HepG2 (cell line): ENCODE results near the gene LINC00237. TPM values are rescaled to one million over a fixed set of nuclear protein-coding genes. Genes with fewer than 3 reads are reported as not detected.

Source experiments
- ATAC-seq: fragments of 200-7000 bp; cut with Tn5 transposase; 3 replicates; pipeline ENCODE4 v1.9.1; 2020; ENCODE audit warnings: mild to moderate bottlenecking, moderate library complexity
- BruUV-seq: library from RNA; stranded (reverse); fragments of 400-500 nt; replicated peaks from 2 replicates; lab custom pipeline; 2021; lab: Mats Ljungman, UMichigan
- CTCF ChIA-PET: fragments of 300-600 bp; formaldehyde crosslinking; extraction: SDS; loops from one replicate; lab custom pipeline; 2021; ENCODE audit warnings: low total read pairs, inconsistent platforms, low intra/inter-chr PET ratio; lab: Yijun Ruan, JAX
- POLR2A ChIA-PET: fragments of 350-600 bp; sonication (Branson Sonifier 250); formaldehyde crosslinking; loops from one replicate; lab custom pipeline; 2020; ENCODE audit warnings: antibody characterized with exemption, inconsistent platforms; lab: Yijun Ruan, JAX
- DNase-seq: peaks from one replicate; pipeline ENCODE4 v3.0.0-alpha.2; 2015; ENCODE audit warnings: low spot score
- FAIRE-seq: peaks from 3 replicates; lab custom pipeline; 2011; peaks lifted over from hg19 to GRCh38; lab: Jason Lieb, UNC
- H2AFZ ChIP-seq: one replicate; pipeline ENCODE4 v1.6.1; 2011; ENCODE audit warnings: low read length, inconsistent platforms
- H3K27ac ChIP-seq: fragments of 300-600 bp; 3 replicates; pipeline ENCODE4 v1.8.0; 2011; ENCODE audit warnings: mixed run types, mild to moderate bottlenecking, mixed read lengths, low read length, inconsistent platforms; ENCODE audit not compliant: insufficient read depth; ENCODE audit errors: extremely low read length
- H3K27me3 ChIP-seq, 2 experiments: fragments of 200-600 bp in 1 of 2; 2 replicates in 1 of 2; 3 replicates in 1 of 2; pipeline versions ENCODE4 v1.6.0 to v1.8.0; 2011; ENCODE audit warnings: low read length in 2 of 2, mild to moderate bottlenecking in 2 of 2, moderate library complexity in 2 of 2, inconsistent platforms in 1 of 2; ENCODE audit not compliant: insufficient read depth in 2 of 2, control insufficient read depth in 1 of 2
- H3K36me3 ChIP-seq, 2 experiments: fragments of 200-600 bp in 1 of 2; replicated peaks in 1 of 2; 2 replicates in 1 of 2; 3 replicates in 1 of 2; pipeline versions ENCODE4 v1.5.1 to v1.8.0; 2011; ENCODE audit warnings: low read length in 2 of 2, inconsistent platforms in 1 of 2; ENCODE audit not compliant: insufficient read depth in 2 of 2, control insufficient read depth in 1 of 2
- H3K4me1 ChIP-seq: 2 replicates; pipeline ENCODE4 v1.5.1; 2012; ENCODE audit warnings: low read length, inconsistent platforms; ENCODE audit not compliant: insufficient read depth
- H3K4me2 ChIP-seq: 2 replicates; pipeline ENCODE4 v1.6.0; 2011; ENCODE audit warnings: low read depth, low read length, inconsistent platforms
- H3K4me3 ChIP-seq, 3 experiments: fragments of 200-600 bp in 1 of 3; sonication (generic), shearing (Covaris generic) in 1 of 3; replicated peaks in 1 of 3; 2 replicates each; pipeline ENCODE4 v1.5.1; 2011 to 2016; ENCODE audit warnings: low read length in 3 of 3, inconsistent platforms in 2 of 3, low read depth in 2 of 3, mild to moderate bottlenecking in 2 of 3, control low read depth in 1 of 3, mixed read lengths in 1 of 3; ENCODE audit not compliant: insufficient read depth in 1 of 3
- H3K79me2 ChIP-seq: one replicate; pipeline ENCODE4 v1.6.1; 2011; ENCODE audit warnings: low read length, inconsistent platforms; ENCODE audit not compliant: insufficient read depth
- H3K9ac ChIP-seq: 2 replicates; pipeline ENCODE4 v1.6.0; 2011; ENCODE audit warnings: mild to moderate bottlenecking, low read depth, low read length, inconsistent platforms; ENCODE audit not compliant: insufficient read depth
- H3K9me3 ChIP-seq: 2 replicates; pipeline ENCODE4 v1.5.1; 2012; ENCODE audit warnings: mild to moderate bottlenecking, low read length
- H4K20me1 ChIP-seq: 2 replicates; pipeline ENCODE4 v1.6.0; 2011; ENCODE audit warnings: inconsistent platforms, mild to moderate bottlenecking, low read length, moderate library complexity; ENCODE audit not compliant: insufficient read depth
- HOXD1 ChIP-seq: sonication (generic); formaldehyde crosslinking; IDR thresholded peaks from 2 replicates; pipeline ENCODE4 v1.5.0; 2020; ENCODE audit warnings: missing genetic modification reagents
- KDM4B ChIP-seq: sonication (generic); formaldehyde crosslinking; IDR thresholded peaks from 2 replicates; pipeline ENCODE4 v1.4.0; 2020; ENCODE audit warnings: missing genetic modification reagents
- MTA1 ChIP-seq: sonication (generic); formaldehyde crosslinking; IDR thresholded peaks from 2 replicates; pipeline ENCODE4 v1.4.0; 2020; ENCODE audit warnings: missing genetic modification reagents, mild to moderate bottlenecking, borderline replicate concordance
- MTA3 ChIP-seq: sonication (generic); formaldehyde crosslinking; IDR thresholded peaks from 2 replicates; pipeline ENCODE4 v1.4.0; 2020; ENCODE audit warnings: missing genetic modification reagents
- RARA ChIP-seq: IDR thresholded peaks from 2 replicates; pipeline ENCODE4 v1.6.1; 2016; ENCODE audit warnings: missing genetic modification reagents, missing compliant biosample characterization
- SP1 ChIP-seq, 2 experiments: fragments of 450-650 bp in 1 of 2; sonication (generic) in 1 of 2; formaldehyde crosslinking in 1 of 2; IDR thresholded peaks; 2 replicates each; pipeline versions ENCODE4 v1.4.0 to v1.6.1; 2016 to 2020; ENCODE audit warnings: missing genetic modification reagents in 1 of 2
- ZNF619 ChIP-seq: sonication (generic); formaldehyde crosslinking; IDR thresholded peaks from 2 replicates; pipeline ENCODE4 v1.4.0; 2020; ENCODE audit warnings: mild to moderate bottlenecking, missing genetic modification reagents
- ZNF768 ChIP-seq: sonication (generic); formaldehyde crosslinking; IDR thresholded peaks from 2 replicates; pipeline ENCODE4 v1.4.0; 2020; ENCODE audit warnings: missing genetic modification reagents
- WGBS: methylation state at CpG from one replicate; pipeline ENCODE4 v1.1.6; 2017; ENCODE audit warnings: low lambda C conversion rate; 5-methylcytosine and 5-hydroxymethylcytosine counted together
- in situ Hi-C: cut with HindIII; loops from 2 replicates; pipeline ENCODE4 v1.10.0; 2017; ENCODE audit warnings: low pct_unique_long_range_greater_than_20kb; ENCODE audit not compliant: extremely low pct_ligation_motif_present
- intact Hi-C: fragments of 100-400 bp; cut with micrococcal nuclease; formaldehyde crosslinking; loops from one replicate; pipeline ENCODE4 v1.10.0; 2022; ENCODE audit not compliant: unreplicated experiment
- polyA plus RNA-seq, 8 experiments: library from polyadenylated mRNA; depleted of rRNA in 3 of 8; stranded (reverse) in 7 of 8; unstranded in 1 of 8; fragments of >200 nt; fragmentation: Illumina TruSeq in 4 of 8; extraction: Trizol in 4 of 8; gene quantifications; 2 replicates each; pipeline versions ENCODE4 v1.2.1 to v1.2.3, GENCODE V29; 2011 to 2016; ENCODE audit warnings: low read depth in 4 of 8, missing spikeins in 1 of 8, mixed read lengths in 1 of 8; ENCODE audit not compliant: insufficient read depth in 1 of 8
- total RNA-seq, 5 experiments: library from RNA; depleted of rRNA; stranded (reverse); fragments of >200 nt; fragmentation: Illumina TruSeq; extraction: Trizol; gene quantifications; 2 replicates each; pipeline ENCODE4 v1.2.3, GENCODE V29; 2016; ENCODE audit warnings: low read depth in 1 of 5
- TF ChIP-seq, protein P1 (sequence below): sonication (generic); formaldehyde crosslinking; IDR thresholded peaks from 2 replicates; pipeline ENCODE4 v1.5.0; 2020; ENCODE audit warnings: mild to moderate bottlenecking, missing genetic modification reagents
- TF ChIP-seq, protein P2 (sequence below): sonication (generic); formaldehyde crosslinking; IDR thresholded peaks from 2 replicates; pipeline ENCODE4 v1.4.0; 2020; ENCODE audit warnings: missing genetic modification reagents

LINC00237 gene
- total and polyA plus RNA-seq, 2 of the 13 experiments (the other 11 are each of a cell fraction or from before 2014, with no cell fraction given) = not detected

DNA sequence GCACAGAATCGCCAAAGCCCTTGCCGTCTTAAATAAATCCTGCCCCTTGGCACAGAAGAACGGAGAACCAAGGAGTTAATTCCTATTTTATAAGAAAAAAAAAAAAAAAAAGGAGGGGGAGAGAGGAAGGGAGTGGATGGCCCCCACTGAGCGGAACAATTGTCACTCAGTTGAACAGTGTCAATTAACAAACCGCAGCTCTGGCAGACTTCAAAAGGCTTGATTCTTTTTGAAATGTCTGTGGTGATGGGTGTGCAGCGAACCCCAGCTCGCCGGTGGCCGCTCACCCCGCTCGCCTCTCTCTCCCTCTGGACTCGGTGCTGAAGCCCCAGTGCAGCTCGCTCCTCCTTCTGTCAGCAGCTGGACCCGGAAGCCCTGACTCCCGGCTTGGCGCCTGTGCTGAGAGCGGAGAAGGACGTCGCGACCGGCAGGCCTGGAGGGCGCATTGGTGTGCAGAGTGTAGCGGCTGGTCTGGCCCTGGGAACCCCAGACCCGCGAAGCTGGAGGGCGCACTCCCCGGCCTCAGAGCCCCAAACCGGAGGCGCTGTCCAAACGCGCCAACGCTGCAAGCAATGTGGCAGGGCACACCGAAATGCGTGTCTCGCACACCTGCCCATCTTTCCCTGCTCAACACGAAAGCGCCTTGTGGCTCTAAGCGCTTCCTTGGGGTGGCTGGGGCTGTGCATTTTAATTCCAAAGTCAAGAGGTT, 3.4 kb downstream of the LINC00237 start:
- H3K9ac ChIP-seq = no peak overlapping the region
- DNase-seq (no peak), ATAC-seq (no peak; the same call in 2 of the 3 replicates), FAIRE-seq (no peak)
- in situ Hi-C loops (no loop called here), intact Hi-C loops (no loop called here)
- no peak overlapping the region for H3K4me3 ChIP-seq
- H2AFZ ChIP-seq = no peak overlapping the region
- H3K79me2 ChIP-seq = no peaks in the 10 kb centered on the region
- peaks cover 11% of the 10 kb centered on the region for H3K4me1 ChIP-seq
- no TSS peak for BruUV-seq
- ChIA-PET POLR2A (no interaction called here), CTCF (no interaction called here)
- H3K36me3 ChIP-seq = no peaks in the 10 kb centered on the region
- H3K27me3 ChIP-seq = no peaks in the 10 kb centered on the region
- no peak overlapping the region for H3K4me2 ChIP-seq
- WGBS = 83% methylated on average over 35 of the region's 38 CpGs
- TF ChIP-seq, protein P1, sequence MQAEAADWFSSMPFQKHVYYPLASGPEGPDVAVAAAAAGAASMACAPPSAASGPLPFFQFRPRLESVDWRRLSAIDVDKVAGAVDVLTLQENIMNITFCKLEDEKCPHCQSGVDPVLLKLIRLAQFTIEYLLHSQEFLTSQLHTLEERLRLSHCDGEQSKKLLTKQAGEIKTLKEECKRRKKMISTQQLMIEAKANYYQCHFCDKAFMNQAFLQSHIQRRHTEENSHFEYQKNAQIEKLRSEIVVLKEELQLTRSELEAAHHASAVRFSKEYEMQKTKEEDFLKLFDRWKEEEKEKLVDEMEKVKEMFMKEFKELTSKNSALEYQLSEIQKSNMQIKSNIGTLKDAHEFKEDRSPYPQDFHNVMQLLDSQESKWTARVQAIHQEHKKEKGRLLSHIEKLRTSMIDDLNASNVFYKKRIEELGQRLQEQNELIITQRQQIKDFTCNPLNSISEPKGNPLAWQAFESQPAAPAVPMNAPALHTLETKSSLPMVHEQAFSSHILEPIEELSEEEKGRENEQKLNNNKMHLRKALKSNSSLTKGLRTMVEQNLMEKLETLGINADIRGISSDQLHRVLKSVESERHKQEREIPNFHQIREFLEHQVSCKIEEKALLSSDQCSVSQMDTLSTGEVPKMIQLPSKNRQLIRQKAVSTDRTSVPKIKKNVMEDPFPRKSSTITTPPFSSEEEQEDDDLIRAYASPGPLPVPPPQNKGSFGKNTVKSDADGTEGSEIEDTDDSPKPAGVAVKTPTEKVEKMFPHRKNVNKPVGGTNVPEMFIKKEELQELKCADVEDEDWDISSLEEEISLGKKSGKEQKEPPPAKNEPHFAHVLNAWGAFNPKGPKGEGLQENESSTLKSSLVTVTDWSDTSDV (CRISPR knock-in tag) = no peak
- no peak for TF ChIP-seq ZNF619 (CRISPR knock-in tag)
- TF ChIP-seq ZNF768 (CRISPR knock-in tag) = peak; percentile 41; the same call in 1 of the 2 replicates
- TF ChIP-seq RARA (CRISPR knock-in tag) = no peak
- no peak for TF ChIP-seq MTA1 (CRISPR knock-in tag)
- no peak for TF ChIP-seq MTA3 (CRISPR knock-in tag)
- no peak for TF ChIP-seq SP1 (IDR thresholded peaks at IDR 0.05)
- TF ChIP-seq SP1 (CRISPR knock-in tag; IDR thresholded peaks at IDR 0.05) = no peak
- no peak for TF ChIP-seq KDM4B
- TF ChIP-seq HOXD1 (CRISPR knock-in tag) = no peak
- TF ChIP-seq, protein P2, sequence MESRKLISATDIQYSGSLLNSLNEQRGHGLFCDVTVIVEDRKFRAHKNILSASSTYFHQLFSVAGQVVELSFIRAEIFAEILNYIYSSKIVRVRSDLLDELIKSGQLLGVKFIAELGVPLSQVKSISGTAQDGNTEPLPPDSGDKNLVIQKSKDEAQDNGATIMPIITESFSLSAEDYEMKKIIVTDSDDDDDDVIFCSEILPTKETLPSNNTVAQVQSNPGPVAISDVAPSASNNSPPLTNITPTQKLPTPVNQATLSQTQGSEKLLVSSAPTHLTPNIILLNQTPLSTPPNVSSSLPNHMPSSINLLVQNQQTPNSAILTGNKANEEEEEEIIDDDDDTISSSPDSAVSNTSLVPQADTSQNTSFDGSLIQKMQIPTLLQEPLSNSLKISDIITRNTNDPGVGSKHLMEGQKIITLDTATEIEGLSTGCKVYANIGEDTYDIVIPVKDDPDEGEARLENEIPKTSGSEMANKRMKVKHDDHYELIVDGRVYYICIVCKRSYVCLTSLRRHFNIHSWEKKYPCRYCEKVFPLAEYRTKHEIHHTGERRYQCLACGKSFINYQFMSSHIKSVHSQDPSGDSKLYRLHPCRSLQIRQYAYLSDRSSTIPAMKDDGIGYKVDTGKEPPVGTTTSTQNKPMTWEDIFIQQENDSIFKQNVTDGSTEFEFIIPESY (CRISPR knock-in tag) = peak; percentile 80; the same call in 1 of the 2 replicates
- TF ChIP-seq, all 625 proteins: peak for 2
- Histone ChIP-seq H3K27ac (no peak overlapping the region), H4K20me1 (no peaks in the 10 kb centered on the region), H3K9me3 (no peaks in the 10 kb centered on the region)
